OCI-LY1 (cell line): Measurements from ENCODE around the gene STK39.

Experiments
- H2AFZ ChIP-seq: fragments of 200-600 bp; sonication (generic), shearing (Covaris generic); 2 replicates; pipeline ENCODE4 v1.6.0; 2014; ENCODE audit warnings: antibody characterized with exemption, mild to moderate bottlenecking, low read length
- H3F3A ChIP-seq: fragments of 200-600 bp; sonication (generic), shearing (Covaris generic); 2 replicates; pipeline ENCODE4 v1.6.0; 2014; ENCODE audit warnings: mild to moderate bottlenecking, antibody characterized with exemption, low read length, moderate library complexity; ENCODE audit not compliant: insufficient read depth
- H3K27ac ChIP-seq: fragments of 200-600 bp; sonication (generic); 2 replicates; pipeline ENCODE4 v1.5.1; 2014; ENCODE audit warnings: low read length, mixed run types, mild to moderate bottlenecking, low read depth; ENCODE audit not compliant: poor library complexity, severe bottlenecking
- H3K27me3 ChIP-seq: fragments of 200-600 bp; sonication (generic); 2 replicates; pipeline ENCODE4 v1.6.0; 2014; ENCODE audit warnings: antibody characterized with exemption, mild to moderate bottlenecking, low read length, moderate library complexity; ENCODE audit not compliant: insufficient read depth
- H3K36me3 ChIP-seq: fragments of 200-600 bp; sonication (generic); 2 replicates; pipeline ENCODE4 v1.6.1; 2014; ENCODE audit warnings: mild to moderate bottlenecking, antibody characterized with exemption, low read length, moderate library complexity, mixed read lengths; ENCODE audit not compliant: insufficient read depth
- H3K4me1 ChIP-seq: fragments of 200-600 bp; sonication (generic); 2 replicates; pipeline ENCODE4 v1.5.1; 2014; ENCODE audit warnings: mild to moderate bottlenecking, low read length, moderate library complexity; ENCODE audit not compliant: insufficient read depth, severe bottlenecking
- H3K4me2 ChIP-seq: fragments of 200-600 bp; sonication (generic), shearing (Covaris generic); 2 replicates; pipeline ENCODE4 v1.6.1; 2014; ENCODE audit warnings: low read length
- H3K4me3 ChIP-seq: fragments of 200-600 bp; sonication (generic); 2 replicates; pipeline ENCODE4 v1.5.1; 2014; ENCODE audit warnings: low read length, low read depth, mild to moderate bottlenecking, mixed read lengths; ENCODE audit not compliant: poor library complexity, severe bottlenecking
- H3K79me2 ChIP-seq: fragments of 200-600 bp; shearing (Covaris generic); 2 replicates; pipeline ENCODE4 v1.6.1; 2016; ENCODE audit warnings: mixed run types, low read length, mixed read lengths; ENCODE audit not compliant: insufficient read depth
- H3K9ac ChIP-seq: fragments of 200-600 bp; sonication (generic), shearing (Covaris generic); 2 replicates; pipeline ENCODE4 v1.6.1; 2014; ENCODE audit warnings: mild to moderate bottlenecking, low read length, mixed read lengths
- H3K9me2 ChIP-seq: fragments of 200-600 bp; sonication (generic), shearing (Covaris generic); 2 replicates; pipeline ENCODE4 v1.6.1; 2014; ENCODE audit warnings: low read depth, mild to moderate bottlenecking, low read length, mixed read lengths
- H3K9me3 ChIP-seq: fragments of 200-600 bp; shearing (Covaris generic); 2 replicates; pipeline ENCODE4 v1.6.1; 2014; ENCODE audit warnings: low read length, mixed read lengths
- H4K20me1 ChIP-seq: fragments of 200-600 bp; sonication (generic), shearing (Covaris generic); 2 replicates; pipeline ENCODE4 v1.6.0; 2016; ENCODE audit warnings: mild to moderate bottlenecking, low read length; ENCODE audit not compliant: insufficient read depth
- EZH2 ChIP-seq: fragments of 200-600 bp; sonication (generic), shearing (Covaris generic); IDR thresholded peaks from 2 replicates; pipeline ENCODE4 v1.8.0; 2017; ENCODE audit warnings: borderline replicate concordance, mixed run types, mild to moderate bottlenecking, antibody characterized with exemption, low read length, moderate library complexity, mixed read lengths
- TF ChIP-seq, protein P1 (sequence below): fragments of 200-600 bp; sonication (generic), shearing (Covaris generic); IDR thresholded peaks from 2 replicates; pipeline ENCODE4 v1.5.1; 2017; ENCODE audit warnings: mild to moderate bottlenecking, antibody characterized with exemption, low read length, moderate library complexity, mixed read lengths

The STK39 gene

DNA sequence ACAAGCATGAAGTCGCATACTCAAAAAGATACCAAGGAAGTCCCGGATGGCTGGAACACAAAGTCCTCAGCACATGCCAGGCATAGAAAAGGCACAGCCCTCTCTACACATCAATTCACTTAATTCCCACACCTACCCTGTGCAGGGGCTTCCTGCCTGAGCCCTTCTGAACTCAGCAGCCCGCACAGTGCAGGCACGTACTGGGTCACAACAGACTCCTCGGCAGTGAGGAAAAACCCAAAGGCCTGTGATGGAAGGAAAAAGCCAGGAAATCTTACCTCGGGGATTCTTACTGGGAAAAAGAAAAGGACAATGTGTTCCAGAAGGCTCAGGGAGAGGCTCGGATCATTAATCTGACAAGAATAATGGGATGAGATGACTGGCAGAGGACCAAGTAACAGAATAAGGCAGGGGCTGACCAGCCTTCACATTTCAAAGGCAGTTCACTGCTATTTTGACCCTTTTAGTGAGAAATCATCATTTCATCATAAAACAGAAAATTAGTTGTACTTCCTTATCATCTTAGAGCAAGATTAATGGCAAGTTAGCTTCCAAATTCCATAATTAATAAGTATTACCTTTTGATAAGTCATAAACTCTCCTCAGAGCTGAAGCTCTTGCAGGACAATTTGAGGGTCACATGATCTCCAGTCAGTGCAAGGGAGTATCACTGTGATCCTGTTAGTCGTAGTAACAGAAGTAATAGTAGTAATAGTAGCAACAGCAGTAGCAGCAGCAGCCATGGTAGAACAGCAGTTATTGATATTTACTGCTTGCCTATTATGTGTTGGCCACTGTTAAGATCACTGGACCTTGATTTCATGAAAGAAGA, 87.4 kb downstream of the STK39 start:
- Histone ChIP-seq H3K9me3 (no peaks in the 10 kb centered on the region), H3K27ac (no peak overlapping the region), H3F3A (no peaks in the 10 kb centered on the region), H3K4me3 (no peak overlapping the region), H3K27me3 (no peaks in the 10 kb centered on the region), H2AFZ (no peak overlapping the region), H3K79me2 (no peaks in the 10 kb centered on the region), H3K36me3 (peaks cover 26% of the 10 kb centered on the region; the same call in 1 of the 2 replicates), H3K4me2 (no peak overlapping the region), H4K20me1 (no peaks in the 10 kb centered on the region), H3K4me1 (no peaks in the 10 kb centered on the region), H3K9ac (no peak overlapping the region), H3K9me2 (no peaks in the 10 kb centered on the region)
- TF ChIP-seq, protein P1, sequence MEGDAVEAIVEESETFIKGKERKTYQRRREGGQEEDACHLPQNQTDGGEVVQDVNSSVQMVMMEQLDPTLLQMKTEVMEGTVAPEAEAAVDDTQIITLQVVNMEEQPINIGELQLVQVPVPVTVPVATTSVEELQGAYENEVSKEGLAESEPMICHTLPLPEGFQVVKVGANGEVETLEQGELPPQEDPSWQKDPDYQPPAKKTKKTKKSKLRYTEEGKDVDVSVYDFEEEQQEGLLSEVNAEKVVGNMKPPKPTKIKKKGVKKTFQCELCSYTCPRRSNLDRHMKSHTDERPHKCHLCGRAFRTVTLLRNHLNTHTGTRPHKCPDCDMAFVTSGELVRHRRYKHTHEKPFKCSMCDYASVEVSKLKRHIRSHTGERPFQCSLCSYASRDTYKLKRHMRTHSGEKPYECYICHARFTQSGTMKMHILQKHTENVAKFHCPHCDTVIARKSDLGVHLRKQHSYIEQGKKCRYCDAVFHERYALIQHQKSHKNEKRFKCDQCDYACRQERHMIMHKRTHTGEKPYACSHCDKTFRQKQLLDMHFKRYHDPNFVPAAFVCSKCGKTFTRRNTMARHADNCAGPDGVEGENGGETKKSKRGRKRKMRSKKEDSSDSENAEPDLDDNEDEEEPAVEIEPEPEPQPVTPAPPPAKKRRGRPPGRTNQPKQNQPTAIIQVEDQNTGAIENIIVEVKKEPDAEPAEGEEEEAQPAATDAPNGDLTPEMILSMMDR, result no peak
- no peak for TF ChIP-seq EZH2

DNA sequence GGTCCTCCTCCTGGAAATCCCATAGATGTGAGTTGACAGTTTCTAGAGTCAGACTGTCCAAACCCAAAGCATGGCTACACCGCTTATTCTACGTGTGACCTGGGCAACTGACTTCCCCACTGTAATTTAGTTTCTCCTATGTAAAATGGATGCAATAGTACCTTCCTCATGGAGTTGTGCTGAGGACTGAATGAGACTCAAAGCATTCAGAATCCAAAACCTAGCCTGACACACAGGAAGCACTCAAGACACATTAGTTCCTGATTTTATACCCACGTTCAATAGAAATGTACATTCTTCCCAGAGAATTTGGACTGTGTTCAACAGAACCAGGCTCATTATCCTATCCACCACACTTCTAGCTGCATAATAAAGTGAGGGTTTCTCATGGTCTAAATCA, 88.8 kb downstream of the STK39 start:
- Histone ChIP-seq H3F3A (no peaks in the 10 kb centered on the region), H3K27ac (no peak overlapping the region), H3K9ac (no peak overlapping the region), H3K4me3 (no peak overlapping the region), H2AFZ (no peak overlapping the region), H3K9me2 (no peaks in the 10 kb centered on the region), H3K36me3 (peaks cover 25% of the 10 kb centered on the region; the same call in 1 of the 2 replicates), H3K27me3 (no peaks in the 10 kb centered on the region), H3K79me2 (no peaks in the 10 kb centered on the region), H3K4me2 (no peak overlapping the region), H3K9me3 (no peaks in the 10 kb centered on the region), H4K20me1 (no peaks in the 10 kb centered on the region), H3K4me1 (no peaks in the 10 kb centered on the region)
- TF ChIP-seq EZH2, result no peak
- TF ChIP-seq, protein P1, result no peak

DNA sequence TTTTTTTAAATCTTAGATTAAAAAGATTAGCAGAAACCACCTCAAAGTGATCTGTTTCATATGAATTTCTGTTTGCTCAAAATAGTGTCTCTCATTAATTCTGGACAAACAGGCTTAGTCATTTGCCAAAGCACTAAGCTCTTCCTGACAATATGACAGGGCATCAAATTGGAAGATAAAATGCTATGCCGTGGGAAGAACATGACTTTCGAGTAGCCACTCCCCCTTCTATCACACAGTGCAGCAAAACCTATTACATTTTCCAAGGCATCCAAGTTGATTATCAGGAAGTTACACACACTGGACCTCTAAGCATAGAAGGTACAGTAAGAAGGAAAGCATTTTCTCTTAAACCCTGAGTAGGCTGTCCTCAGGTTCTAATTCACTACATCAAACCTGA, 89.5 kb downstream of the STK39 start:
- Histone ChIP-seq H3K4me2 (no peak overlapping the region), H3K9me2 (no peaks in the 10 kb centered on the region), H3K79me2 (no peaks in the 10 kb centered on the region), H4K20me1 (no peaks in the 10 kb centered on the region), H3K4me1 (no peaks in the 10 kb centered on the region), H3K27ac (no peak overlapping the region), H3K4me3 (no peak overlapping the region), H2AFZ (no peak overlapping the region), H3K27me3 (no peaks in the 10 kb centered on the region), H3F3A (no peaks in the 10 kb centered on the region), H3K36me3 (peaks cover 21% of the 10 kb centered on the region; the same call in 1 of the 2 replicates), H3K9me3 (no peaks in the 10 kb centered on the region), H3K9ac (no peak overlapping the region)
- TF ChIP-seq, protein P1, result no peak
- TF ChIP-seq EZH2, result no peak
